HFF-Myc (cell line): ENCODE results near the gene MFSD1.

Source experiments
- DNase-seq: peaks from one replicate; pipeline ENCODE4 v3.0.0-alpha.2; 2011; ENCODE audit warnings: low read depth; ENCODE audit errors: extremely low read depth
- H3K4me3 ChIP-seq: replicated peaks from 2 replicates; pipeline ENCODE4 v1.5.1; 2011; ENCODE audit warnings: low read depth, mild to moderate bottlenecking, control low read depth, low read length
- TF ChIP-seq, protein P1 (sequence below): IDR thresholded peaks from 2 replicates; pipeline ENCODE4 v1.5.1; 2012; ENCODE audit warnings: mild to moderate bottlenecking, low read depth, low read length, control low read depth; ENCODE audit errors: missing control alignments

MFSD1 gene

GRCh38 chr3:158839966-158840365 is 38.1 kb downstream of the MFSD1 start:
- H3K4me3 ChIP-seq, result no peak overlapping the region
- DNase-seq, result no peak
- TF ChIP-seq, protein P1, sequence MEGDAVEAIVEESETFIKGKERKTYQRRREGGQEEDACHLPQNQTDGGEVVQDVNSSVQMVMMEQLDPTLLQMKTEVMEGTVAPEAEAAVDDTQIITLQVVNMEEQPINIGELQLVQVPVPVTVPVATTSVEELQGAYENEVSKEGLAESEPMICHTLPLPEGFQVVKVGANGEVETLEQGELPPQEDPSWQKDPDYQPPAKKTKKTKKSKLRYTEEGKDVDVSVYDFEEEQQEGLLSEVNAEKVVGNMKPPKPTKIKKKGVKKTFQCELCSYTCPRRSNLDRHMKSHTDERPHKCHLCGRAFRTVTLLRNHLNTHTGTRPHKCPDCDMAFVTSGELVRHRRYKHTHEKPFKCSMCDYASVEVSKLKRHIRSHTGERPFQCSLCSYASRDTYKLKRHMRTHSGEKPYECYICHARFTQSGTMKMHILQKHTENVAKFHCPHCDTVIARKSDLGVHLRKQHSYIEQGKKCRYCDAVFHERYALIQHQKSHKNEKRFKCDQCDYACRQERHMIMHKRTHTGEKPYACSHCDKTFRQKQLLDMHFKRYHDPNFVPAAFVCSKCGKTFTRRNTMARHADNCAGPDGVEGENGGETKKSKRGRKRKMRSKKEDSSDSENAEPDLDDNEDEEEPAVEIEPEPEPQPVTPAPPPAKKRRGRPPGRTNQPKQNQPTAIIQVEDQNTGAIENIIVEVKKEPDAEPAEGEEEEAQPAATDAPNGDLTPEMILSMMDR, result no peak

DNA sequence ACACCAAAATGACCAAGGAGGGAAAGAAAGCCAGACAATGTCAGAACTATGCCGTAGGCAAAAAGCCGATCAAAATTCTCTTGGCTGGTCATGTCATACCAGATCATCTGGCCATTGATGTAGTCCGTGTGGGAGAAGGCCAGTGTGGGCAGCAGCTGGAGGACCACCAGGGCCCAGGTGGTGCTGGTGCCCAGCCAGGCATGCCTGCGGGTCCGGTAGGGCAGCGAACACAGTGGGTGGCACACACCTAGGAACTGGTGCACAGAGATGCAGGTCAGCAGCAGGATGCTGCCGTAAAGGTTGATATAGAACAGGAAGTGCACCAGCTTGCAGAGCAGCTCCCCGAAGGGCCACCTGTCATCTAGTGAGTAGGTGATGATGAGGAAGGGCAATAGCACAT is 39.5 kb downstream of the MFSD1 start:
- no peak overlapping the region for H3K4me3 ChIP-seq
- DNase-seq, result no peak
- TF ChIP-seq, protein P1, result no peak

DNA sequence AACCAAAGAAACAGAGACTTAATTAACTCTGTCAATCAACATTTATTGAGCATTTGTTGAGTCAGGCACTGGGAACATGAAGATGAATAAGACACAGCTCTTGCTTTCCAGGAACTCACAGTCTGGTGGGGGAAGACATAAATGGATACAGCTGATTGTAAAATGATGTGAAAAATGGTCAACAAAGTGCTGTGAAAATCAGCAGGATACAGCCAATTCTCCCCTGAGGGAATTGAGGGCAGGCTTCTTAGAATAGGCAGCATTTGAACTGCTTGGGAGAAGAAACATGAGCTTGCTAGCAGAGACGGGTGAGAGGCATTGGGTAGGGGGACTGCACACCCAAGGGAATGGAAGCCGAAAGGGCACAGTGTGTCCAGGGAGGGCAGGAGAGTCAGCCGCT is 41.1 kb downstream of the MFSD1 start:
- TF ChIP-seq, protein P1, result no peak
- H3K4me3 ChIP-seq, result no peak overlapping the region
- no peak for DNase-seq

DNA sequence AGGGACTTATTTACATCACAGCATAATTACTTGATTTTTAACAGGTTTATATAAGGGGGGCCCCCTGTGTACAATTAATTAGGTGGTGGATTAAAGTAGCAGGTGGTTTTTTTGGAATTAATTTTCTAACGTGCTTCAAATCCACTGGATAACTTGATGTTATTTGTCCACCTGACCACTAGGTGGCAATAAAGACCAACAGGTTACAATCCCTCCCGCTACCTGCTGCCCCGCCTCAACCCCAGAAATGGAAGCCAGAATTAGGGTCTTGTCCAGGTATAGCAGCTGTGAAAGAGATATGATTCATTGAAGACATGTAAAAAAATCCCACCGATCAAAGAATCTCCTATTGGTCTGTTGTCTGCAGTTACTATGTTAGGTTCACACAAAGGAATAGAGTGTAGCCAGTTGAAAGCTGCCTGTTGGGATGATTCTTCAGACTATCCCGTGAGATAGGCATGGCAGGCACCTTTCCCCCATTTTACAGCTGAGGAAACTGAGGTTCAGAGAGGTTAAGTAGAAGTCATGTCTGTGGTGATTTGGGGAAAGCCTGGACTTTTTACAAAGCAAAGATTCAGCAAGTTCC is 44.0 kb downstream of the MFSD1 start:
- TF ChIP-seq, protein P1, result peak; percentile 61
- H3K4me3 ChIP-seq, result no peak overlapping the region
- no peak for DNase-seq

DNA sequence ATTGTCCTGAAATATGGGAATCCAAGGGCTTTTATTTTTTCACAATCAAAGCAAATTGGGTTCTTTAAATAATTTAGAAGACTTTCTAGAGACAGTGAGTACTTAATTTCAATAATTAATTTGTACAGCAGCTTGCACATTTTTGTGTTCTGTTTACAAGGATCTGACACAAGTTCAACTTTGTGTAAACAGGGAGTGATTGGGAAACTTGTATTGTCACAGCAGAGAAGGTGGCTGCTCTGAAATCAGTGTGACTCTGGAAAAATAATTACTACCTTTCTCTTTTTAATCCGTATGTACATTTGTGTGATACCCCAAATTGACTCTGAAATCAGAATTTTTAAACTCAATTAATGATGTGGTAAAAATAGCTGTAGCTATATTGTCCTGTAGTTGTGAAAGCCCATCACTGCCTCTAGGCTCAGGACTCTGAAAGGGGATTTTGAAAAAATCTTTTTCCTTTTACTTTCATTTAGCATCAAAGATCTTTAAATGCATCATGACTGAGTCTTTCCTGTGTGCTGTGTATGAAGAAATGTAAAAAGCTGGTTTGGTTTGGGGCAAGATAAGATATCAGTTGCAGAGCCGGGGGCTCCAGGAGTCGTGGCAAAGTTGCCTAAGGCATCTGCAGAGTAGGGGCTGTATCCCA is 45.1 kb downstream of the MFSD1 start:
- TF ChIP-seq, protein P1, result no peak
- no peak overlapping the region for H3K4me3 ChIP-seq
- DNase-seq, result no peak

DNA sequence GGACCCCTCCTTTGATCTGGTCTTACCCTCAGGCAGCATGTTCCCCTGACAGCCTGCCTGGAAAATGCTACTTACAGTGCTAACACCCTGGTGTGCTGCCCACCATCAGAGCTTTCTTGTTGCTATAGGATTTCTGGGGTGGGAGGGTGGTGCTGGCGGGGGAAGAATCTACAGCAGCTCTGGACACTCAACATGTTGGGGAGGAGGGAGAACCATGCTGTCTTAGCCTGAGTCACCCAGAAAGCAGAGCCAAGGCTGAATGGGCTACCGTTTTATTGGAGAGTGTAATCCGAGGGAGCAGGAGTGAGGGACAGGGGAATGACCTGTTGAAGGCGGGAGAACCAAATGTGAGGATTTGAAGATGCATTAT is 45.6 kb downstream of the MFSD1 start:
- H3K4me3 ChIP-seq, result no peak overlapping the region
- TF ChIP-seq, protein P1, result no peak
- no peak for DNase-seq

DNA sequence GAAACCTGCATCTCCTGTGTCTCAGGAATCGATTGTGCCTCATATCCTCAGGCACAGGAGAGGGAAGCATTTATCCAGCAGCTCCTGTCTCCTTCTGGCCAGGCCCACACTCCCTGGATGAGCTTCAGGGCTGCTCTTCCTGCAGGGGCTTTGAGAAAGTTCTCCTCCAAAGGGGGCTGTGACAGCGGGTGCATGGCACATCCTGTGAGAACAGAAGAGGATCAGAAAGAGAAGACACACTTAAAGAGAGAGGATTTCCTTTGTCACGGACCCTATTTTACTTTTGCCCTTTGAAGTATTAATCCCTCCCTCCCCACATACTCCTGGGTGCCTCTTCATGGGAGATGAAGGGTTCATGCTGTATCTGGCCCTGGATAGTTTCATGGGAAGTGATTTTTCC is 46.0 kb downstream of the MFSD1 start:
- TF ChIP-seq, protein P1, result no peak
- no peak overlapping the region for H3K4me3 ChIP-seq
- no peak for DNase-seq
